Glomerular visceral epithelial cell (primary cell): ENCODE measurements around the gene KNDC1.
"Not testable (repeated sequence)": the region's sequence is repeated elsewhere in the genome, so short reads cannot be mapped to it uniquely, and the experiment has no call there.

Experiments used
- DNase-seq: peaks from one replicate; pipeline ENCODE4 v3.0.0-alpha.2; 2016; ENCODE audit errors: extremely low spot score

The KNDC1 gene

GRCh38 chr10:133221756-133222155, 61.7 kb downstream of the KNDC1 start:
- not testable (repeated sequence) for DNase-seq

GRCh38 chr10:133224076-133224475, 64.1 kb downstream of the KNDC1 start:
- no peak for DNase-seq

GRCh38 chr10:133224756-133225372, 64.8 kb downstream of the KNDC1 start:
- no peak for DNase-seq

GRCh38 chr10:133225707-133226191, 65.7 kb downstream of the KNDC1 start:
- DNase-seq: no peak

GRCh38 chr10:133226251-133226808, 66.3 kb downstream of the KNDC1 start:
- no peak for DNase-seq

GRCh38 chr10:133227256-133227655, 67.2 kb downstream of the KNDC1 start:
- DNase-seq: no peak

GRCh38 chr10:133229265-133230043, 69.4 kb downstream of the KNDC1 start:
- no peak for DNase-seq

- no peak for DNase-seq
Observed at GRCh38 chr10:133230044-133230361, 70.0 kb downstream of the KNDC1 start, which contains the start of gene UTF1. UTF1 (plus strand) TSS chr10:133230217; CDS start chr10:133230289, 72 bp downstream.

GRCh38 chr10:133230387-133231195, 70.6 kb downstream of the KNDC1 start:
- DNase-seq: no peak

GRCh38 chr10:133231244-133231945, 71.4 kb downstream of the KNDC1 start:
- DNase-seq: no peak

- no peak for DNase-seq
Observed at GRCh38 chr10:133231946-133232574, 72.0 kb downstream of the KNDC1 start.

- DNase-seq: not testable (repeated sequence)
Observed at GRCh38 chr10:133234796-133235195, 74.8 kb downstream of the KNDC1 start.

GRCh38 chr10:133235265-133235855, 75.3 kb downstream of the KNDC1 start:
- DNase-seq: no peak

GRCh38 chr10:133235932-133236331, 75.9 kb downstream of the KNDC1 start:
- DNase-seq: no peak

- DNase-seq: no peak
Observed at GRCh38 chr10:133236401-133237240, 76.6 kb downstream of the KNDC1 start.

- no peak for DNase-seq
Observed at GRCh38 chr10:133237241-133237587, 77.2 kb downstream of the KNDC1 start.

GRCh38 chr10:133237588-133238465, 77.8 kb downstream of the KNDC1 start, which contains the start of gene VENTX:
VENTX (plus strand) TSS chr10:133237855; CDS start chr10:133237915, 60 bp downstream.
- no peak for DNase-seq

GRCh38 chr10:133238466-133238804, 78.4 kb downstream of the KNDC1 start:
- no peak for DNase-seq

GRCh38 chr10:133239990-133240389, 80.0 kb downstream of the KNDC1 start:
- no peak for DNase-seq
